Measurements from ENCODE around the gene GFOD2. TPM values are rescaled to one million over a fixed set of nuclear protein-coding genes. Genes with fewer than 3 reads are reported as not detected.
"Not testable (repeated sequence)": the region's sequence is repeated elsewhere in the genome, so short reads cannot be mapped to it uniquely, and the experiment has no call there.

Gene GFOD2
- total RNA-seq, 1 experiment from 2014 or later = 23.9 TPM

DNA sequence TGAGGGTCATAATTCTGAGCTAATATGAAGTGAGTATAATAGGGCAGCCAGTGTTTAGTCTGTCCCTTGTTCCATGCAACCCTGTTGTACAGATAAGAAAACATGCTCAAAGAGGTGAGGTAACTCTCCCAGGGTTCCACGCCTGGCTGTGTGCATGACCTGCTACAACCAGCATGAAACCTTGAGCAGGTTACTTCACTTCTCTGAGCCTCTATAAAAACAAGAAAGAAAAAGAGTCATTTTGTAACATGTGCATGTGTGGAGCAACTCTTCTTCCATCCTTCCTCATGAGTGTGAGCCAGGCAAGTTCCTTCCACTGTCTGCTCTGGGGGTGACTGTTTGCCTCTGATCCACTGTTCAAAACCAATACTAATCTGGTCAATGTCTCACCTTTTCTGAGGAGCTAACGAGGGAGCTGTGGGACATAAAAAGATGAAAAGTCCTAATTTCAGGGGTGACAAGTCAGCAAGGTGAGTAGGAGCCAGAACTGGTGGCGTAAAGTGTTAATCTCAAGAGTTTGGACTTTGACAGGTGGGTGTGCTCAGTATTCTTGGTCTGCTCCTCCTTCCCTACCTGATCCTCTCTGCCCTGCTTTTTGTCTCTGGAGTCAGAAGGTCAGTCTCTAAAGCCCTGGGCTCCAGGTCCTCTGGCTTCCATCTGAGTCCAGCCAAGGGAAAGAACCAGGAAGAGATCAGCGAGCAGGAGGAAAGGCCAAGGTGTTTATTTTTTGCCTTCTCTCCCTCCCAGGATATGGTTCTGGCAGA, 21.5 kb downstream of the GFOD2 start:
- TF ChIP-seq, protein P1, sequence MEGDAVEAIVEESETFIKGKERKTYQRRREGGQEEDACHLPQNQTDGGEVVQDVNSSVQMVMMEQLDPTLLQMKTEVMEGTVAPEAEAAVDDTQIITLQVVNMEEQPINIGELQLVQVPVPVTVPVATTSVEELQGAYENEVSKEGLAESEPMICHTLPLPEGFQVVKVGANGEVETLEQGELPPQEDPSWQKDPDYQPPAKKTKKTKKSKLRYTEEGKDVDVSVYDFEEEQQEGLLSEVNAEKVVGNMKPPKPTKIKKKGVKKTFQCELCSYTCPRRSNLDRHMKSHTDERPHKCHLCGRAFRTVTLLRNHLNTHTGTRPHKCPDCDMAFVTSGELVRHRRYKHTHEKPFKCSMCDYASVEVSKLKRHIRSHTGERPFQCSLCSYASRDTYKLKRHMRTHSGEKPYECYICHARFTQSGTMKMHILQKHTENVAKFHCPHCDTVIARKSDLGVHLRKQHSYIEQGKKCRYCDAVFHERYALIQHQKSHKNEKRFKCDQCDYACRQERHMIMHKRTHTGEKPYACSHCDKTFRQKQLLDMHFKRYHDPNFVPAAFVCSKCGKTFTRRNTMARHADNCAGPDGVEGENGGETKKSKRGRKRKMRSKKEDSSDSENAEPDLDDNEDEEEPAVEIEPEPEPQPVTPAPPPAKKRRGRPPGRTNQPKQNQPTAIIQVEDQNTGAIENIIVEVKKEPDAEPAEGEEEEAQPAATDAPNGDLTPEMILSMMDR (IDR thresholded peaks at IDR 0.05; ENCODE audit: unreplicated experiment) = no peak

DNA sequence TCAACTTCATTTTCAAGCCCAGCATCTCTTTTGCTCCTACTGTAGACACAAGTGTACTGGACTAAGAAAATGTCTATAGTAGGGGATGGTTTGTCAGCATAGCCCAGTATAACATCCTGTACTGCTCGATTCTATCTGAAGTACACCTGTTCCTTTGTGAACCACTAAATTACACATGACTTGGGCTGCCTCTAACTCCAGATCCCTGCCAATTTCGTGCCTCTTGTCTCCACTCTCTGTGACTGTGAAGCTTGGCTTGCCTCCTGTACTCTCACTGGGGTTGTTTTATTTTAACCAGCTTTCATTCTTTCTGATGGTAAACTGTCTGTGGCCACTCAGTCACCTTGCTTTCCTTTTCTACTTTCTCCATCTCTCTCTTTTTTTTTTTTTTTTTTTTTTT, 24.5 kb downstream of the GFOD2 start:
- no TSS peak for BruUV-seq (replicated peaks)
- Mint-ChIP-seq H3K27ac (ENCODE audit: unreplicated experiment) (no peak overlapping the region), H3K9me3 (ENCODE audit: low read depth, unreplicated experiment) (peaks cover 3% of the 10 kb centered on the region), H3K4me3 (ENCODE audit: low read depth, unreplicated experiment) (no peak overlapping the region), H3K4me1 (ENCODE audit: low read depth, unreplicated experiment) (peaks cover 13% of the 10 kb centered on the region), H3K27me3 (ENCODE audit: unreplicated experiment) (no peaks in the 10 kb centered on the region), H3K36me3 (ENCODE audit: insufficient read depth, unreplicated experiment) (no peaks in the 10 kb centered on the region)
- intact Hi-C loops (cut with micrococcal nuclease; ENCODE audit: unreplicated experiment) = no loop called here
- TF ChIP-seq, protein P1 (IDR thresholded peaks at IDR 0.05; ENCODE audit: unreplicated experiment) = no peak
- CTCF ChIA-PET = no interaction called here
- DNase-seq = no peak

More for the DNA sequence above, 21.5 kb downstream of the GFOD2 start:
- Mint-ChIP-seq H3K4me3 (ENCODE audit: low read depth, unreplicated experiment) (no peak overlapping the region), H3K4me1 (ENCODE audit: low read depth, unreplicated experiment) (peaks cover 13% of the 10 kb centered on the region), H3K9me3 (ENCODE audit: low read depth, unreplicated experiment) (peaks cover 3% of the 10 kb centered on the region), H3K36me3 (ENCODE audit: insufficient read depth, unreplicated experiment) (no peaks in the 10 kb centered on the region), H3K27ac (ENCODE audit: unreplicated experiment) (no peak overlapping the region), H3K27me3 (ENCODE audit: unreplicated experiment) (no peaks in the 10 kb centered on the region)
- BruUV-seq (replicated peaks) = no TSS peak
- CTCF ChIA-PET = interaction anchor here (0.6 to 1.2 kb wide), 2 partner anchors 9 to 53 kb away, joined by 3 to 5 read pairs; no protein-coding TSS in a partner anchor
- DNase-seq = no peak
- intact Hi-C loops (cut with micrococcal nuclease; ENCODE audit: unreplicated experiment) = no loop called here

DNA sequence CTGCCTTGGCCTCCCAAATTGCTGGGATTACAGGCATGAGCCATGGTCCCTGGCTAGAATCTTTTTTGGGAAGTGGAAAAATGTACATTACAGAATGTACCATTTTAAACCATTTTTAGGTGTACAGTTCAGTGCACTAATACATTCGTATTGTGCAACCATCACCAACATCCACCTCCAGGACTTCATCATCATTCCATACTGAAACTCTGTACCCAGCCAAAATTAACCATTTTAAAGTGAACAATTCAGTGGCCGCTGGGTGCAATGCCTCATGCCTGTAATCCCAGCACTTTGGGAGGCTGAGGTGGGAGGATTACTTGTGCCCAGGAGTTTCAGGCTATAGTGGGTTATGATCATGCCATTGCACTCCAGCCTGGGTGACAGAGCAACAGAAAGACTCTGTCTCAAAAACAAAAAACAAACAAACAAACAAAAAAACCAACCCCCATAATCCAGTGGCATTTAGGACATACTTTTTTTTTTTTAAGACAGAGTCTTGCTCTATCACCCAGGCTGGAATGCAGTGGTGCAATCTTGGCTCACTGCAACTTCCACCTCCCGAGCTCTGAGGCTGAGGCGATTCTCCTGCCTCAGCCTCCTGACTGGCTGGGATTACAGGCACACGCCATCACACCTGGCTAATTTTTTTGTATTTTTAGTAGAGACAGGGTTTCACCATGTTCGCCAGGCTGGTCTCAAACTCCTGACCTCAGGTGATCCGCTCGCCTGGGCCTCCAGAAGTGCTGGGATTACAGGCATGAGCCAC, 25.4 kb downstream of the GFOD2 start:
- intact Hi-C loops (cut with micrococcal nuclease; ENCODE audit: unreplicated experiment); H3K36me3 Mint-ChIP-seq (ENCODE audit: insufficient read depth, unreplicated experiment); H3K27ac Mint-ChIP-seq (ENCODE audit: unreplicated experiment); BruUV-seq (replicated peaks); CTCF ChIA-PET; DNase-seq; H3K9me3 Mint-ChIP-seq (ENCODE audit: low read depth, unreplicated experiment); H3K27me3 Mint-ChIP-seq (ENCODE audit: unreplicated experiment); H3K4me3 Mint-ChIP-seq (ENCODE audit: low read depth, unreplicated experiment): not testable (repeated sequence)
- H3K4me1 Mint-ChIP-seq (ENCODE audit: low read depth, unreplicated experiment) = peaks cover 13% of the 10 kb centered on the region

DNA sequence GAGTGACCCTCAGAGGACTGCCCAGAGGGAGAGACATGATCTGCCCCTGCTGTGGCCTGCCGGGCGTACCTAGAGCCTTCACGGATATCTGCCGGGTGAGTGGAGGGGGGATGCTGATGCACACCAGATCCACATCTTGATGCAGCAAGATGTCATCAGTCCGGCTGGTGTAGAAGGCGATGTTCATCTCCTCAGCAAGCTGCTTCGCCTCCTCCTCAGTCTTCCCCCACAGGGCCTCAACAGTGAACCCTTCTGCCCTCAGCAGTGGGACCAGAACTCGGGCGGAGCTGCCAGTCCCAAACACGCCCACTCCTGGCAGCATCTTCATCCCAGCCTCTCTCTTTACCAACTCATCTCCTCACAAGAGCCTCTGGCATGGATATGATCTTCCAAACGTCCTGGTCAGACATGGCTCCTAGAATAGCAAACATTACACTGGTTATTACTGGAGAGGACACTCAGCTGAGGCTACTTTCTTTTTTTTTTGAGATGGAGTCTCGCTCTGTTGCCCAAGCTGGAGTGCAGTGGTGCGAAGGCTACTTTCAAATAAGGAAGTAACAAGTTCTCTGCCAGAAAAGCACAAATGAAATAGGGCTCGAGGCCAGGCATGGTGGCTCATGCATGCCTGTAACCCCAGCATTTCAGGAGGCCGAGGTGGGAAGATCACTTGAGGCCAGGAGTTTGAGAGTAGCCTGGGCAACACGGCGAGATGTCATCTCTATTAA, 33.6 kb downstream of the GFOD2 start:
- no peak overlapping the region for H3K27ac Mint-ChIP-seq (ENCODE audit: unreplicated experiment)
- no peaks in the 10 kb centered on the region for H3K27me3 Mint-ChIP-seq (ENCODE audit: unreplicated experiment)
- intact Hi-C loops (cut with micrococcal nuclease; ENCODE audit: unreplicated experiment) = no loop called here
- CTCF ChIA-PET = no interaction called here
- no peaks in the 10 kb centered on the region for H3K9me3 Mint-ChIP-seq (ENCODE audit: low read depth, unreplicated experiment)
- no peak overlapping the region for H3K4me3 Mint-ChIP-seq (ENCODE audit: low read depth, unreplicated experiment)
- no peak for DNase-seq
- TF ChIP-seq, protein P1 (IDR thresholded peaks at IDR 0.05; ENCODE audit: unreplicated experiment) = no peak
- peaks cover 9% of the 10 kb centered on the region for H3K36me3 Mint-ChIP-seq (ENCODE audit: insufficient read depth, unreplicated experiment)
- H3K4me1 Mint-ChIP-seq (ENCODE audit: low read depth, unreplicated experiment) = no peaks in the 10 kb centered on the region
- BruUV-seq (replicated peaks) = no TSS peak
